Posterior vena cava (tissue), 2 donors: ENCODE measurements around the gene MAD1L1. TPM values are rescaled to one million over a fixed set of nuclear protein-coding genes. Genes with fewer than 3 reads are reported as not detected.
"Not testable (repeated sequence)": the region's sequence is repeated elsewhere in the genome, so short reads cannot be mapped to it uniquely, and the experiment has no call there.

Experiments used
- DNase-seq: peaks from one replicate; pipeline ENCODE4 v3.0.0-alpha.2; 2020; ENCODE audit warnings: low spot score
- intact Hi-C, 2 donors: fragments of 100-400 bp; cut with DNase I; formaldehyde crosslinking; loops; one replicate each; pipeline versions ENCODE4 v1.14.1 to v1.14.2; 2022 to 2023
- total RNA-seq, 2 donors: library from RNA; stranded (reverse); fragmentation: NEBNext Ultra II Directional; extraction: Animal tissue kit (Norgen Biotek cat#: 25700); gene quantifications; one replicate each; pipeline ENCODE4 v1.2.1, GENCODE V29; 2021
- donor health status: DM: yes; HTN: yes; CAD: no.
- donor health status: DM: yes; HTN: yes; CAD: no.

The MAD1L1 gene
- total RNA-seq, 2 donors from 2014 or later, result 17.3 to 24.7 TPM

GRCh38 chr7:1818575-1819258 lies 414.0 kb downstream of the MAD1L1 start:
- DNase-seq, result no peak
- intact Hi-C loops, result no loop called here

GRCh38 chr7:1817061-1817712 lies 415.6 kb downstream of the MAD1L1 start:
- intact Hi-C loops, result no loop called here
- peak; percentile 78 for DNase-seq

GRCh38 chr7:1816451-1816850 lies 416.3 kb downstream of the MAD1L1 start:
- intact Hi-C loops, result not testable (repeated sequence)
- DNase-seq, result peak; percentile 55

- intact Hi-C loops, result not testable (repeated sequence)
- peak; percentile 64 for DNase-seq
Observed at GRCh38 chr7:1815551-1816281, 417.0 kb downstream of the MAD1L1 start.

- intact Hi-C loops, result no loop called here
- DNase-seq, result no peak
Observed at GRCh38 chr7:1815051-1815481, 417.7 kb downstream of the MAD1L1 start.

- peak; percentile 79 for DNase-seq
- intact Hi-C loops, result no loop called here
Observed at GRCh38 chr7:1814089-1814811, 418.5 kb downstream of the MAD1L1 start.

GRCh38 chr7:1813394-1814088 lies 419.2 kb downstream of the MAD1L1 start:
- intact Hi-C loops, result loop anchor here in 1 of 2 donors (1.0 kb wide), 1 partner anchor 19 kb away; no protein-coding TSS in a partner anchor
- no peak for DNase-seq

GRCh38 chr7:1812509-1813393 lies 420.0 kb downstream of the MAD1L1 start:
- DNase-seq, result no peak

GRCh38 chr7:1811850-1812508 lies 420.8 kb downstream of the MAD1L1 start:
- no peak for DNase-seq
- intact Hi-C loops, result no loop called here

More at GRCh38 chr7:1812509-1813393, 420.0 kb downstream of the MAD1L1 start:
- intact Hi-C loops, result loop anchor here in 1 of 2 donors (1.0 kb wide), 1 partner anchor 18 kb away; no protein-coding TSS in a partner anchor

- intact Hi-C loops, result no loop called here
Observed at GRCh38 chr7:1810961-1811849, 421.5 kb downstream of the MAD1L1 start.

GRCh38 chr7:1810521-1810920 lies 422.2 kb downstream of the MAD1L1 start:
- DNase-seq, result no peak
- intact Hi-C loops, result no loop called here

More at GRCh38 chr7:1810961-1811849, 421.5 kb downstream of the MAD1L1 start:
- DNase-seq, result no peak

- no peak for DNase-seq
- intact Hi-C loops, result no loop called here
Observed at GRCh38 chr7:1809601-1810258, 423.0 kb downstream of the MAD1L1 start.

- DNase-seq, result no peak
- intact Hi-C loops, result no loop called here
Observed at GRCh38 chr7:1809070-1809469, 423.7 kb downstream of the MAD1L1 start.

- intact Hi-C loops, result loop anchor here in 1 of 2 donors (2.0 kb wide), 1 partner anchor 407 kb away; no protein-coding TSS in a partner anchor
- DNase-seq, result no peak
Observed at GRCh38 chr7:1807821-1808600, 424.7 kb downstream of the MAD1L1 start.

GRCh38 chr7:1806354-1806753 lies 426.4 kb downstream of the MAD1L1 start:
- no peak for DNase-seq
- intact Hi-C loops, result loop anchor here in 1 of 2 donors (2.0 kb wide), 1 partner anchor 408 kb away; no protein-coding TSS in a partner anchor
